ENCODE measurements around the gene ANKLE1. TPM values are rescaled to one million over a fixed set of nuclear protein-coding genes. Genes with fewer than 3 reads are reported as not detected.

Gene ANKLE1
- total RNA-seq, 1 experiment from 2014 or later: 9.1 TPM

DNA sequence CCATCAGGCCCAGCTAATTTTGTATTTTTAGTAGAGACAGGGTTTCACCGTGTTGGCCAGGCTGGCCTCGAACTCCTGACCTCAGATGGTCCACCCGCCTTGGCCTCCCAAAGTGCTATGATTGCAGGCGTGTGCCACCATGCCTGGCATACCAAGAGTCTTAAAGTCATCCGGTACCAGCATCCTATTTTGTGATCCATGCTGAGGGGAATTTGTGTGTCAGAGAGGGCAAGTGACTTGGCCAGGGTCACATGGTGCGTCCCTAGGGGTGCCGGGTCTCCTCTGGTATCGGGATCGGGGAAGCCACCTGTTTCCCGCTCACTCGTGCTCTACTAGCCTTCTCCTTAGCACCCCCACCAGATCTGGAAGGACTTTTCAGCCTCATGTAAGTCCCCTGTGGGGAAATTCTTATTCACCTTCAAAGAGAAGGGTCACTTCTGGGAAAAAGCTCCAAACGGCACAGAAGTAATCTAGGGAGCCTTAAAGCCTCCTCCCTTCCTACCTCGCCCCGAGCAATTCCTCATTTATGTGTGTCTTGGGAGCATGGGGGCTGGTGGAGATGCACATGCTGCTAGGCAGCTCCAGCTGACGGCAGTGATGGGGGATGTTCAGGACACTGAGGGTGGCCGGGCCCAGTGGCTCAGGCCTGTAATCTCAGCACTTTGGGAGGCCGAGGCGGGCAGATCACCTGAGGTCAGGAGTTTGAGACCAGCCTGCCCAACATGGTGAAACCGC lies 6.1 kb upstream of the ANKLE1 start:
- Mint-ChIP-seq H3K36me3 (peaks cover 43% of the 10 kb centered on the region), H3K4me1 (no peaks in the 10 kb centered on the region), H3K27me3 (ENCODE audit: low read depth) (no peaks in the 10 kb centered on the region), H3K9me3 (no peaks in the 10 kb centered on the region), H3K4me3 (no peak overlapping the region), H3K27ac (no peak overlapping the region; the same call in 1 of the 2 replicates)
- POLR2A ChIA-PET: no interaction called here
- DNase-seq (ENCODE audit: low spot score): no peak
- TF ChIP-seq CDX4 (CRISPR knock-in tag; IDR thresholded peaks at IDR 0.05; ENCODE audit: borderline replicate concordance) (no peak), SMAD3 (CRISPR knock-in tag; IDR thresholded peaks at IDR 0.05; ENCODE audit: borderline replicate concordance) (no peak), ZNF281 (CRISPR knock-in tag; IDR thresholded peaks at IDR 0.05) (no peak)
- CTCF ChIA-PET: no interaction called here
- no peak for ATAC-seq

DNA sequence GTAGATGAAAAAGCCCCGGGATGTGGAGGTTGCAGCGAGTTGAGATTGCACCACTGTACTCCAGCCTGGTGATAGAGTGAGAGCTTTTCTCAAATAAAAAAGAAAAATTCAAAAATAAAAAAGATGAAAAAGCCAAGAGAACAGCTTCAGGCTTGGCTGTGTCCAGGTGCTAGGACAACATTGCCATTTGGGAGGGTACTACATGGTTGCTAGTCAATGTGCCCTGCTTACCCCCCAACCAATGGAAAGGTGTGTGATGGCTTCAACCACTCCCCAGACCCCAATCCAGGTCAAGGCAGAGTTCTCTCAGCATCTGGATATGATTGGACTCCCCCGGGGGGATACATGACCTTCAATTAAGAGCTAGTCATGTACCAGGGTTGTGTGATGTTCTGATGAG lies 2.3 kb upstream of the ANKLE1 start:
- H3K27me3 Mint-ChIP-seq (ENCODE audit: low read depth): peaks cover 6% of the 10 kb centered on the region
- H3K36me3 Mint-ChIP-seq: peaks cover 33% of the 10 kb centered on the region
- TF ChIP-seq ZNF671 (CRISPR knock-in tag; IDR thresholded peaks at IDR 0.05) (no peak), SP1 (CRISPR knock-in tag; conservative IDR thresholded peaks at IDR 0.05) (no peak), SOX15 (CRISPR knock-in tag; IDR thresholded peaks at IDR 0.05) (no peak), JUN (CRISPR knock-in tag; IDR thresholded peaks at IDR 0.05) (no peak), E2F4 (CRISPR knock-in tag; IDR thresholded peaks at IDR 0.05; ENCODE audit: borderline replicate concordance, low read depth) (no peak), USF1 (CRISPR knock-in tag; IDR thresholded peaks at IDR 0.05) (no peak), IRF2 (CRISPR knock-in tag; IDR thresholded peaks at IDR 0.05; ENCODE audit: borderline replicate concordance, low read depth) (no peak), ZNF423 (CRISPR knock-in tag; IDR thresholded peaks at IDR 0.05) (no peak), ATF2 (CRISPR knock-in tag; IDR thresholded peaks at IDR 0.05; ENCODE audit: borderline replicate concordance, low read depth) (no peak), MXD4 (CRISPR knock-in tag; IDR thresholded peaks at IDR 0.05; ENCODE audit: borderline replicate concordance) (no peak), CTCF (IDR thresholded peaks at IDR 0.05) (no peak)
- TF ChIP-seq, protein P1, sequence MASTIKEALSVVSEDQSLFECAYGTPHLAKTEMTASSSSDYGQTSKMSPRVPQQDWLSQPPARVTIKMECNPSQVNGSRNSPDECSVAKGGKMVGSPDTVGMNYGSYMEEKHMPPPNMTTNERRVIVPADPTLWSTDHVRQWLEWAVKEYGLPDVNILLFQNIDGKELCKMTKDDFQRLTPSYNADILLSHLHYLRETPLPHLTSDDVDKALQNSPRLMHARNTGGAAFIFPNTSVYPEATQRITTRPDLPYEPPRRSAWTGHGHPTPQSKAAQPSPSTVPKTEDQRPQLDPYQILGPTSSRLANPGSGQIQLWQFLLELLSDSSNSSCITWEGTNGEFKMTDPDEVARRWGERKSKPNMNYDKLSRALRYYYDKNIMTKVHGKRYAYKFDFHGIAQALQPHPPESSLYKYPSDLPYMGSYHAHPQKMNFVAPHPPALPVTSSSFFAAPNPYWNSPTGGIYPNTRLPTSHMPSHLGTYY (CRISPR knock-in tag; IDR thresholded peaks at IDR 0.05): no peak
- ATAC-seq (no peak), DNase-seq (ENCODE audit: low spot score) (no peak)
- ChIA-PET CTCF (interaction anchor here (0.9 to 3.9 kb wide), 3 partner anchors 13 to 26 kb away, joined by 3 to 19 read pairs (median 5); partner anchors contain the start of gene MRPL34), POLR2A (no interaction called here)
- no peaks in the 10 kb centered on the region for H3K9me3 Mint-ChIP-seq
- H3K4me3 Mint-ChIP-seq: no peak overlapping the region
- peaks cover 3% of the 10 kb centered on the region; the same call in 1 of the 2 replicates for H3K4me1 Mint-ChIP-seq
- no peak overlapping the region for H3K27ac Mint-ChIP-seq

Measured in WTC11 (cell line).